Measurements from ENCODE around the gene BMPER.

The BMPER gene

DNA sequence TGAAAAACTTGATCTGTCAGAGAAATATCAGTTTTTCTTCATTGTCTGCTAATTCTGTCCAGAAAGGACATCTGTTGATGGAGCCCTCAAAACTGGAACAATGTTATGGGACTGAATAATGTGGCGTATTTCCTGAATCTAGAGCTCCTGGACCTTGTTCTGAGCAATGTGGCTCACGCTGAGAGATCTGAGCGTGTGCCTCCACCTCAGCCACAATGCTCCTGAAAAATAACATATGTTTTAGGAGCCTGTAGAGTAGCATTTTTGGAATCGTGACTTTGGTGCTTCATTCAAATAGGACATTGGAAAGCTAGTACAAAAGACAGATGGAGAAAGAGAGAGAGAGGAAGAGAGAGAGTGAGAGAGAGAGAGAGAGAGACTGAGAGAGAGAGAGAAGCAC lies 110.3 kb downstream of the BMPER start:
- TF ChIP-seq, protein P1, sequence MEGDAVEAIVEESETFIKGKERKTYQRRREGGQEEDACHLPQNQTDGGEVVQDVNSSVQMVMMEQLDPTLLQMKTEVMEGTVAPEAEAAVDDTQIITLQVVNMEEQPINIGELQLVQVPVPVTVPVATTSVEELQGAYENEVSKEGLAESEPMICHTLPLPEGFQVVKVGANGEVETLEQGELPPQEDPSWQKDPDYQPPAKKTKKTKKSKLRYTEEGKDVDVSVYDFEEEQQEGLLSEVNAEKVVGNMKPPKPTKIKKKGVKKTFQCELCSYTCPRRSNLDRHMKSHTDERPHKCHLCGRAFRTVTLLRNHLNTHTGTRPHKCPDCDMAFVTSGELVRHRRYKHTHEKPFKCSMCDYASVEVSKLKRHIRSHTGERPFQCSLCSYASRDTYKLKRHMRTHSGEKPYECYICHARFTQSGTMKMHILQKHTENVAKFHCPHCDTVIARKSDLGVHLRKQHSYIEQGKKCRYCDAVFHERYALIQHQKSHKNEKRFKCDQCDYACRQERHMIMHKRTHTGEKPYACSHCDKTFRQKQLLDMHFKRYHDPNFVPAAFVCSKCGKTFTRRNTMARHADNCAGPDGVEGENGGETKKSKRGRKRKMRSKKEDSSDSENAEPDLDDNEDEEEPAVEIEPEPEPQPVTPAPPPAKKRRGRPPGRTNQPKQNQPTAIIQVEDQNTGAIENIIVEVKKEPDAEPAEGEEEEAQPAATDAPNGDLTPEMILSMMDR (conservative IDR thresholded peaks at IDR 0.05; ENCODE audit: low read length): no peak
- H3K4me3 ChIP-seq (ENCODE audit: low read length): no peak overlapping the region
- no peak for DNase-seq (ENCODE audit: low read depth)

DNA sequence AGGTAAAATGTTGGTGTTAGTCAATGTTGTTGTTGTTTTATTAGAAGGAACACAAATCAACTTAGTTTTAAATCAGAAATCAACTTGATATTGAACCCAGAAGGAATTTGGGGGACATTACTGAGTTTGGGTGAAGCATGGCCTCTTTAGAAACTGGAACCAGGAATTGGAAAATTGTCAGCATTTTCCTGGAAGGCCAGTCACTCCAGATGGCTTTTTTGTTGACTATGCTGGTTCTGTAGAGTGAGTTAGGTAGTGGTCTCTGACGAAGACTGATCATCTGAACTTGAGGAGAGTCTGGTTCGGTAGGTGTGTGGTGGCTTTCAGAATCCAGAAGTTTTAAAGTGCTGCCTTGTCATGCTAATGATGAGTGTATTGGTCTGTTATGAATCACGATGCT lies 111.5 kb downstream of the BMPER start:
- TF ChIP-seq, protein P1 (conservative IDR thresholded peaks at IDR 0.05; ENCODE audit: low read length): no peak
- no peak for DNase-seq (ENCODE audit: low read depth)
- no peak overlapping the region for H3K4me3 ChIP-seq (ENCODE audit: low read length)

DNA sequence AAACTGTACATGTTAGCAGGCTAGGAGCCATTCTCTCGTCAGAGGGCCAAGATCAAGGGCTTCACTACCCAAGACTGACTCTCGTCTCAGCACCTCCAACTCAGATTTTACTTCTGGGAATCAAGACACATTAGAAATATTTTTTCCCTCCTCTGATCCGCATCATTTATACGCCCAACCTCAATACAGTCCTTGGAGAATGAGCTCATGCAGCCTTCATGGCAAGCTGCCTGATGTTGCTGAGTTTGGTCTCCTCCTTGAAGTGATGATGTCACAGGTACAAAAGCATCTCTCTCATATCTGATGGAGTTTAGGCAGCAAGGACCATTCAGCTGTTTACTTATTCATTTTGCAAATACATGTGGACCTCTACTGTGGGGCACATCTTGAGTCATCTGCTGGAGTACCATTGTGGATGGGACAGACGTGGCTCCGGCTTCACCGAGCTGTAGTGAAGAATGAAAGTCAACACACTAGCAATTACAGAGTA lies 114.0 kb downstream of the BMPER start:
- TF ChIP-seq, protein P1 (conservative IDR thresholded peaks at IDR 0.05; ENCODE audit: low read length): no peak
- no peak for DNase-seq (ENCODE audit: low read depth)
- no peak overlapping the region for H3K4me3 ChIP-seq (ENCODE audit: low read length)

DNA sequence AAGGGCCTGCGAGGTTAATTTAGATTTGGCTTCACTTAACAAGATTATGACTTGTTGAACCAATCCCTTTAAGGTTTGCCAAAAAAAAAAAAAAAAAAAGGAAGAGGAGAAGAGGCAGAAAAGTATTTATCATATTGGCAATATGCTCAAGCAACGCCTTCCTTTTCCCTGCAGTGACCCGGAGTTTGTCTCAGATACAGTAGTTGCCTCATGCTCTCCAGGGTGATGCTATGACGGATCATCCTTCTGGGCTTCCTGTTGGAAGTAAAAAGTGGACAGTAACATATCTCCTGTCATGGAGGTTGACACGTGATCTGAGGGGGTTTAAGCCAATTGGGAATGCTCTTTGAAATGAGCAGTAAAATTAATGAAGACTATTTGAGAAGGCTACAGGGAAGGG lies 117.3 kb downstream of the BMPER start:
- TF ChIP-seq, protein P1 (conservative IDR thresholded peaks at IDR 0.05; ENCODE audit: low read length): no peak
- no peak for DNase-seq (ENCODE audit: low read depth)

DNA sequence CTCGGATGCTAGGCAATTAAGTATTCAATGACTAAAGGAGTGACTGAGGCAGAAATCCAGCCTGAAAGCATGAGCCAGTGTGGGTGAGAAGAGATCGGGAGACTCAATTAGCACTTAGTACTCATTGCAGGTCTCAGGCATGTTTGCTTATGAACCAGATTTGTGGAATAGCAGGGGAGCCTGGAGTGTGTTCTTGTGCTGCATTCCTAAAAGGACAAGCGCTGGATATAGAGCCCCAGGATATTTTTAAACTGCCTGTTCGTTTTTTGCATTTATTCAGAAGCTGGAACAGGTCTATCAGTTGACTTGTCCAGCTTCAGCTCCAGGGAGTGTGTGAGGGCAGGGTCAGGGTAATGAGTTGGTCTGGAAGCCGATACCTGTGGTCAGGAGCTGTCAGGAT lies 120.3 kb downstream of the BMPER start:
- TF ChIP-seq, protein P1 (conservative IDR thresholded peaks at IDR 0.05; ENCODE audit: low read length): no peak
- no peak for DNase-seq (ENCODE audit: low read depth)
- no peak overlapping the region for H3K4me3 ChIP-seq (ENCODE audit: low read length)

More for the DNA sequence above, 117.3 kb downstream of the BMPER start:
- H3K4me3 ChIP-seq (ENCODE audit: low read length): no peak overlapping the region

DNA sequence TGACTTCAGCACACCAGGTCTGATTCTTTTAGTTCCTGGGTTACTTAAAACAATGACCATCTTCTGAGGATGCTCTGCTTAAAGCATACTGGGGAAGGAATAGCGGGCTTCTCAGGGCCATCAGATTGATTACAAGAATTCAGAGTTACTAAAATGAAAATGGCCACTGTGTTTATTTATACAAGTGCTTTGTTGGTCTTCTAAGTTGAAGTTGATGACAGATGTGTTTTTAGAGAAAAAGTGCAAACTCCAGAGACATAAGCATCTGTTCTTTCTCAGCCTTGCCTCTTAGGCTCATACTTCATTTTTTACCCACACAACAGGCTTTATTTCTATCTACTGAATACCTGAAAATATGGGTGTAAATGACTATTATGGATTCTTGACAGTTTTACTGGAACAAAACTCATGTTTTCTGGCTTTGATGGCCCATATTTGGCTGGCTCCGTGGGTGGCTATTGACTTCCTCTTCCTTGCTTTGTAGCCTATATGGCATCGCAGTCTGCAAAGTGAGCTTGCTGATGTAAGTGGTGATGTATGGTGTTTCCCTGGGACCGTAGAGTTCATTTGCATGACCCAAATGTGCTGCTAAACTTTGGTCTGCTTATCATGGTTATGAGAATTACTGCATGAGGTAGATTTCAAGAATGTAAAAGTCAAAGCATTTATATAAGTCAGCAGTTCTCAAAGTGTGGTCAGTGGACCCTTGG lies 121.3 kb downstream of the BMPER start:
- TF ChIP-seq, protein P1 (conservative IDR thresholded peaks at IDR 0.05; ENCODE audit: low read length): no peak
- no peak for DNase-seq (ENCODE audit: low read depth)
- no peak overlapping the region for H3K4me3 ChIP-seq (ENCODE audit: low read length)

DNA sequence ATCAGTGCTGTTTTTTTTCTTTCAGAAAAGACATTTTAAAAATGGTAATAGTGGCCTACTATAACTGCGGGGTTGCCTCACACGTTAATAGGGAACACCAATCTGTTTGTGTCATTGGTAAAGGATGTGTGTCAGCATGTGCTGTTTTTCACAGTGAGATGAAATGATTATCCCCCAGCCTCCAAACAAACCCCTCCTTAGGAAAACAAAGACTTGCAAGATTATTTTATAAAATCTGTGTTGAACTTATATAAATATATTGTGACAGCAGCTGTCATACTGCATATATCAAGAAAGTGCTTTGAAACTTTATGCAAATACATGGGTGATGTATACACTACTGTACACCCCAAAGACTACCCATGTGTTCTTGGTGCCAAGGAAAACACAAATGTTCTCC lies 125.8 kb downstream of the BMPER start:
- no peak overlapping the region for H3K4me3 ChIP-seq (ENCODE audit: low read length)
- TF ChIP-seq, protein P1 (conservative IDR thresholded peaks at IDR 0.05; ENCODE audit: low read length): no peak
- no peak for DNase-seq (ENCODE audit: low read depth)

Data from AG10803 (cell line).